ENCODE results near the gene GARNL3. TPM values are rescaled to one million over a fixed set of nuclear protein-coding genes. Genes with fewer than 3 reads are reported as not detected.

GARNL3 gene
- total RNA-seq, 4 donors from 2014 or later: 4.7 to 29.3 (median 11.3) TPM

DNA sequence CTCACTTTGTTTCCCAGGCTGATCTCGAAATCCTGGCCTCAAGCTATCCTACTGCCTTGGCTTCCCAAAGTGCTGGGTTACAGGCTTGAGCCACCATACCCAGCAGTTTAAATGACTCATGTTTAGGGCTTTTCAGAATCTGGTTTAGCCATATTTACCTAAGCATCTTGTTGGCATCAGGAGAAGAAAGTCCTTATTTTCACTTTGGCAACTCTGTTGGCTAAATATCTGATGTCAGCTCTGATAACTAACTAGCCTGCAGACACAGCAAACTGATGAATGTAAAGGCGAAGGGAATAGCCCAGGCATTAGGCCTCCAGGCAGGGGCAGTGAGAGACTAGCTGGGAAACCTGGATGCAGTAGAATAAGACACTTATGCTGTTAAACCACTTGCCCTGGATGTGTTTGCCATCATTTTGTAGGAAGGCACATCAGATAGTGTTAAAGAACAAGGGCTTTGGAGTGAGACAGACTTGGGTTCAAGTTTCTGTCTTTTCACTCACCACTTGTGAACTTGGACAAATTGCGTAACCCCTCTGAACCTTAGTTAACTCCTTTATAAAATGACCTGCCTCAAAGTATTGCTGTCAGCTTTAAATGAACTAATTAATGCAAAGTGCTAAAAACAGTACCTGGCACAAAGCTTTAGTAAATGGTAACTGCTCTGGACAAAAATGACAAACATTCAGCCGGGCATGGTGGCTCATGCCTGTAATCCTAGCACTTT lies 34.7 kb upstream of the GARNL3 start:
- no peak for ATAC-seq
- peaks cover 0 to 37% (median 9%) of the 10 kb centered on the region in 3 donors for H3K4me1 ChIP-seq
- no peak overlapping the region for H3K4me3 ChIP-seq
- no peak overlapping the region for H3K27ac ChIP-seq
- H3K27me3 ChIP-seq: no peaks in the 10 kb centered on the region
- no peaks in the 10 kb centered on the region for H3K9me3 ChIP-seq
- 78 to 88% methylated on average over 3 to 4 of the region's 4 CpGs for WGBS, 2 donors (ENCODE audit: low coverage in 1 of 2)
- TF ChIP-seq POLR2AphosphoS5 (IDR thresholded peaks at IDR 0.05) (no peak), EP300 (IDR thresholded peaks at IDR 0.05) (no peak), POLR2A (IDR thresholded peaks at IDR 0.05) (no peak)
- TF ChIP-seq, protein P1, sequence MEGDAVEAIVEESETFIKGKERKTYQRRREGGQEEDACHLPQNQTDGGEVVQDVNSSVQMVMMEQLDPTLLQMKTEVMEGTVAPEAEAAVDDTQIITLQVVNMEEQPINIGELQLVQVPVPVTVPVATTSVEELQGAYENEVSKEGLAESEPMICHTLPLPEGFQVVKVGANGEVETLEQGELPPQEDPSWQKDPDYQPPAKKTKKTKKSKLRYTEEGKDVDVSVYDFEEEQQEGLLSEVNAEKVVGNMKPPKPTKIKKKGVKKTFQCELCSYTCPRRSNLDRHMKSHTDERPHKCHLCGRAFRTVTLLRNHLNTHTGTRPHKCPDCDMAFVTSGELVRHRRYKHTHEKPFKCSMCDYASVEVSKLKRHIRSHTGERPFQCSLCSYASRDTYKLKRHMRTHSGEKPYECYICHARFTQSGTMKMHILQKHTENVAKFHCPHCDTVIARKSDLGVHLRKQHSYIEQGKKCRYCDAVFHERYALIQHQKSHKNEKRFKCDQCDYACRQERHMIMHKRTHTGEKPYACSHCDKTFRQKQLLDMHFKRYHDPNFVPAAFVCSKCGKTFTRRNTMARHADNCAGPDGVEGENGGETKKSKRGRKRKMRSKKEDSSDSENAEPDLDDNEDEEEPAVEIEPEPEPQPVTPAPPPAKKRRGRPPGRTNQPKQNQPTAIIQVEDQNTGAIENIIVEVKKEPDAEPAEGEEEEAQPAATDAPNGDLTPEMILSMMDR (IDR thresholded peaks at IDR 0.05): no peak
- no peaks in the 10 kb centered on the region for H3K36me3 ChIP-seq

DNA sequence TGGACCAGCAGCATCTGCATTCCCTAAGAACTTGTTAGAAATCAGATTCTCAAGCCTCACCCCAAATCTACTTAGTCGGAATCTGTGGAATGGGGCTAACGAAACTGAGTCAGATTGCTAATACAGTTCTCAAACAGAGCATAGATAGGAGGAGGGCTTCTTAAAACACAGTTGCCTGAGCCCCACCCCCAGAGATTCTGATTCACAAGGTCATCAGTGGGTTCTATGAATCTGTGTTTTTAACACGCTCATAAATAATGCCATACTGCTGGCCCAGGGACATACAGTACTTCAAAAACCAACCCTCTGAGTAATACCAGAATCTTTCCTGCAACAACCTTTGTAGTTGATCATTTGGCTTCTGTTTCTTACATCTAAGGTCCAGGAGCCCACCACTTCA lies 32.9 kb upstream of the GARNL3 start:
- Histone ChIP-seq H3K9me3 (no peaks in the 10 kb centered on the region), H3K4me3 (no peak overlapping the region), H3K27me3 (no peaks in the 10 kb centered on the region), H3K36me3 (no peaks in the 10 kb centered on the region), H3K27ac (no peak overlapping the region), H3K4me1 (peaks cover 0 to 24% (median 9%) of the 10 kb centered on the region in 3 donors)
- no peak for TF ChIP-seq POLR2A (IDR thresholded peaks at IDR 0.05)
- TF ChIP-seq, protein P1 (IDR thresholded peaks at IDR 0.05): no peak
- no peak for TF ChIP-seq POLR2AphosphoS5 (IDR thresholded peaks at IDR 0.05)
- TF ChIP-seq EP300 (IDR thresholded peaks at IDR 0.05): no peak
- no peak for ATAC-seq
- 83 to 96% methylated on average over 3 of the region's 3 CpGs for WGBS, 2 donors (ENCODE audit: low coverage in 1 of 2)

DNA sequence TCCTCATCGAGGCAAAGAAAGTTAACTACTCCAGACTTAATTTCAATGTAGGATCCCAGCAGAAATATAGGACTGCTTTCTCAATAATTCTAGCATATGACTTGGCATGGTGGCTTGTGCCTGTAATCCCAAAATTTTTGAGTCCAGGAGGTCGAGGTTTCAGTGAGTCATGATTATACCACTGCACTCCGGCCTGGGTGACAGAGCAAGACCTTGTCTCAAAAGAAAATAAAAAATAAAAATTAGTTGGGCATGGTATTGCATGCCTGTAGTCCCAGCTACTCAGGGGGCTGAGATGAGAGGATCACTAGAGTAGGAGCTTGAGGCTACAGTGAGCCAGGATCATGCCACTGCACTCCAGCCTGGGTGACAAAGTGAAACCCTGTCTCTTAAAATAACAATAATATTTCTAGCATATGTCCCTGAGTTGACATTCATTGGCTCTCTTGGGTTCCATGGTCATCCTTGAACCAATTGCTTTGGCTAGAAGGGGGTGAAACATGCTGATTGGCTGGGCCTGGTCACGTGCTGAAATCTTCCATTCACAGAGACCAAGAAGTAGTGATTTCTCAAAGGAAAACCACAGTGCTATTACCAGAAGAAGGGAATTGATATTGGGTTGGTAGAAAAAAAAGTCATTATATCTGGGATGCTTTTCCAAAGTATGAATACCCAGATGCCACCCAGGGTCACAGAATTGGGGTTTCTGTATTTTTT lies 31.6 kb upstream of the GARNL3 start:
- no peaks in the 10 kb centered on the region for H3K27me3 ChIP-seq
- peak overlapping the region in 2 of 4 donors; percentile 48 to 53 for H3K27ac ChIP-seq
- peaks cover 0 to 23% (median 9%) of the 10 kb centered on the region in 3 donors for H3K4me1 ChIP-seq
- ATAC-seq: no peak
- TF ChIP-seq POLR2AphosphoS5 (IDR thresholded peaks at IDR 0.05): no peak
- TF ChIP-seq, protein P1 (IDR thresholded peaks at IDR 0.05): no peak
- TF ChIP-seq POLR2A (IDR thresholded peaks at IDR 0.05): no peak
- no peak for TF ChIP-seq EP300 (IDR thresholded peaks at IDR 0.05)
- no peaks in the 10 kb centered on the region for H3K9me3 ChIP-seq
- H3K36me3 ChIP-seq: peaks cover 0 to 12% of the 10 kb centered on the region in 2 donors
- no peak overlapping the region for H3K4me3 ChIP-seq
- WGBS, 2 donors (ENCODE audit: low coverage in 1 of 2): 64 to 90% methylated on average over 1 to 4 of the region's 4 CpGs

DNA sequence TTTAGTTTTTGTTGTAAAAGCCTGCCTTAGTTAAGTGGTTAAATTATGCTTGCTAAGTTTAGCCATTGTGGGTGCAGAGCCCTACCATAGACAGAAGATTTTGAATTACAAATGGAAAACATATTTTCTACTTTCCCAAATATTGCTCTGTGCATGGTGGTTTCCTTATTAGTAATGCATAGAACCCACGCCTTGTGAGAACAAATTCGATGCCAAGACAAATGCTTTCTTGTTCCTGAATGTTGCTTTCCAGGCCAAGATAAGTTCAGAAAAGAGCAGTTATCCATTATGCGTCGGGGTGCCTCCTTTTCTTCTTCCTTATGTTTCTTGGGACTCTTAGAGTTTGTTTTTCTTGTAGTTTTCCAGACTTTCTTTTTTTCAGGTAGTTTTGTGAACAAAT lies 31.0 kb upstream of the GARNL3 start:
- H3K4me3 ChIP-seq: no peak overlapping the region
- WGBS, 2 donors (ENCODE audit: low coverage in 1 of 2): 11 to 18% methylated on average over 4 of the region's 4 CpGs
- H3K9me3 ChIP-seq: no peaks in the 10 kb centered on the region
- peaks cover 0 to 17% of the 10 kb centered on the region in 2 donors for H3K36me3 ChIP-seq
- TF ChIP-seq POLR2A (IDR thresholded peaks at IDR 0.05): no peak
- peaks cover 0 to 23% (median 9%) of the 10 kb centered on the region in 3 donors for H3K4me1 ChIP-seq
- H3K27me3 ChIP-seq: no peaks in the 10 kb centered on the region
- no peak for ATAC-seq
- peak overlapping the region in 2 of 4 donors; percentile 48 to 53 for H3K27ac ChIP-seq

DNA sequence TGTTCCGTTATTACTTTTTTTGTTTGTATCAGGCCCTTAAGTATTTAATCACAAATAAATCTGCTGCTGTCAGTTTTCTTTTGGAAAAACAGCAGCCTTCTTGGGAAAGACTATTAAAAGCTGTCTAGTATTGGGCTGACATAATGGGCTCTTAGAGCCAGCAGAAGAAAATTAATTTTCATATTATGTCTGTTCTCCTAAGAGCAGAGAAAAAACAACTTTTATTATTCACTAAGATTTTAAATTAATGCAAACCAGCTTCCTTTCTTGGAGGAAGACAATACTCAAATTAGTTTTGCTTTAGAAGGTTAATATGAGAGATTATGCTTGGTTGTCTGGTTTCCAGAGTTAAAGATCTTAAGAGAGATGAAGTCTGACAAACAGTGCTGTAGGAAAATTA lies 30.6 kb upstream of the GARNL3 start:
- Histone ChIP-seq H3K27ac (peak overlapping the region in 3 of 4 donors; percentile 48 to 53 (median 49)), H3K4me1 (peaks cover 0 to 23% (median 9%) of the 10 kb centered on the region in 3 donors), H3K9me3 (no peaks in the 10 kb centered on the region), H3K27me3 (no peaks in the 10 kb centered on the region), H3K4me3 (no peak overlapping the region), H3K36me3 (peaks cover 0 to 17% of the 10 kb centered on the region in 2 donors)
- WGBS, 2 donors (ENCODE audit: low coverage in 1 of 2): 20 to 38% methylated on average over 1 of the region's 1 CpG
- no peak for ATAC-seq
- TF ChIP-seq, protein P1 (IDR thresholded peaks at IDR 0.05): no peak
- TF ChIP-seq POLR2A (IDR thresholded peaks at IDR 0.05): no peak
- TF ChIP-seq POLR2AphosphoS5 (IDR thresholded peaks at IDR 0.05): no peak
- no peak for TF ChIP-seq EP300 (IDR thresholded peaks at IDR 0.05)

Measured in gastroesophageal sphincter (tissue), 4 donors.